Activated CD4-positive, alpha-beta T cell treated with anti-CD3 and anti-CD28 coated beads, Interleukin-2, amount 50 U/mL, for 48 hours (primary cell): ENCODE measurements around the gene MCUB.

Experiments used
- DNase-seq, 2 experiments: peaks; one replicate each; pipeline ENCODE4 v3.0.0-alpha.2; 2020

The MCUB gene

DNA sequence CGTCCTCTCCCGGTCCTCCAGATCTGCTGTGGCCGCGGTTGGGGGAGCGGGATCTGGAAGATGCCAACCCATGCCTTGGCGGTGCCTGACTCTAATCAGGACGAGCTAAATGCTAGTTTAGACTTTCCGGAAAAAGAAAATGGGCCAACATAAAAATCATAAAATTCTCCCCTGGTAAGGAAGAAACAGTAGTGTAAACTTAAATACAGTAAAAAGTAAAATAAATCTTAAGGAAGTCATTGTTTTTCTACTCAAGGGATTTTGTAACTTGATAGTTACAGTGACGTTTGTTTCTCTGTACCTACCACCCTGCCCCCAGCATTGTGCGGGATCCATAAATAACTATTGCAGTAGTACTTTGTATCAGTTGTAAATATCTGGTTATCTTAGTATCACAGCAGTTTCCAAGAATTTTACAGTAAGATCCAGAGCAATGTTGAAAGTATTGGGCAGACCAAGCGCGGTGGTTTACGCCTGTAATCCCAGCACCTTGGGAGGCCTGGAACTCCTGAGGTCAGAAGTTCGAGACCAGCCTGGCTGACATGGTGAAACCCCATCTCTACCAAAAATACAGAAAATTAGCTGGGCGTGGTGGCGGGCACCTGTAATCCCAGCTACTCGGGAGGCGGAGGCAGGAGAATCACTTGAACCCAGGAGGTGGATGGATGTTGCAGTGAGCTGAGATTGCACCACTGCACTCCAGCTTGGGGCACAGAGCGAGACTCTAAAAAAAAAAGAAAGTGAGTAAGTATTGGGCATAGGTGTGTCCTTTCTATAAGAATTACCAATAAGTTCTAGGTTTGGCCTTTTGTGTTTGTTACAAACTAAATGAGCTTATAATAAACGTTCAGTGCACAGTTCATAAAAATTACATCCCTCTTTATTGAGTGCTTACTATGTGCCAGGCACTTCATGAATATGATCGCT lies 170.8 kb downstream of the MCUB start:
- no peak for DNase-seq

DNA sequence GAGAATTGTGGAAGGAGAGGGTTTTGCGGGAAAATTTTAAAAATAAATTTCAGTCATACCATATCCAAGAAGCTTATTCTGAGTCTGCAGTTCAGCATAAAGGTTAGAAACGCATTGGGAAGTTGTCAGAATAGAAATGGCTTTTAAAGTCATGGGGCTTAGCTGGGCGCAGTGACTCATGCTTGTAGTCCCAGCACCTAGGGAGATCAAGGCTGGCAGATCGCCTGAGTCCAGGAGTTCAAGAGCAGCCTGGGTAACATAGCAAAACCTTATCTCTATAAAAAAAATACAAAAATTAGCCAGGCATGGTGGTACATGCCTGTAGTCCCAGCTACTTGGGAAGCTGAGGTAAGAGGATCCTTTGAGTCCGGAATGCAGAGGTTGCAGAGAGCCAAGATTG lies 173.7 kb downstream of the MCUB start:
- no peak for DNase-seq

DNA sequence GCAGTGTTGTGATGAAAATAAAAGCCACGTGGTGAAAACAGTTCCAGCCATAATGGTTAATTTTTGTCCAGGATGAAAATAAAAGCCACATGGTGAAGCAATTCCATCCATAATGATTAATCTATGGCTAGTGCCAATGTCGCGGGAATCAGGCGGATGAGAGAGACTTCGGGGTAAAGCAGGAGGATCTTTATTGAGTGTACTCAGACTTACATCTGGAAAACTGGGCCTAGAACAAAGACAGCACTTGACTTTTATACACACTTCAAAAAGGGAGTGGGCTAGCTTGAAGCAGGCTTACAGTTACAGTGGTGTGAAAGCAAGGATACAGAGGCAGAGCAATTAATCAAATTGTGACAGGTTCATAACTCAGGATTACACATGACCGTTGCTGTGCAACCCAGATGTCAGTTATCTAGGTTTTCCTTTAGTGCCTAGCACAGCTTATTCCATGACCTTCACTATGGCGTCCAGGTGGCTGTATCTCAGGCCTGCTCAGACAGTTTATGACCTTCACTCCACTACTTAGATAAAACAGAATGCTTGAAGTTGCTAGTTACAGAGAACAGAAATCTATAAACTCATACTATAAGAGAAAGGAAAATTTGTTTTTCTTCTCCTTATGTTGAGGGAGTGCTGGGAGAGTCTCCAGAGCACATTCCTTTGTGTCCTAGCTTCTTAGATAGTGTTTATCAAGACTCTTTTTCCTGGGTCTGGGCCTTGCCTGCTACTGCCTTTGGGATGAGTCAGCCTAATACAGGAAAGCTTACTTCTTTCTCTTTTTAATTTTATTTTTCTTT lies 175.7 kb downstream of the MCUB start:
- DNase-seq = no peak
